K562 (cell line): ENCODE data around the gene TALDO1. TPM values are rescaled to one million over a fixed set of nuclear protein-coding genes. Genes with fewer than 3 reads are reported as not detected.

Experiments used
- AFF1 ChIP-seq, 2 experiments: fragments of 450-650 bp; IDR thresholded peaks; 2 replicates each; pipeline ENCODE4 v1.6.1; 2018; ENCODE audit warnings: mild to moderate bottlenecking in 2 of 2, low read depth in 1 of 2; ENCODE audit not compliant: partially characterized antibody in 2 of 2
- ATF7 ChIP-seq: fragments of 450-650 bp; IDR thresholded peaks from 2 replicates; pipeline ENCODE4 v1.7.1; 2014; ENCODE audit warnings: mild to moderate bottlenecking, moderate library complexity
- BRCA1 ChIP-seq, 2 experiments: fragments of 450-650 bp in 1 of 2; sonication (generic) in 1 of 2; formaldehyde crosslinking in 1 of 2; IDR thresholded peaks; 2 replicates each; pipeline versions ENCODE4 v1.5.0 to v1.6.1; 2017 to 2020; ENCODE audit warnings: mild to moderate bottlenecking in 1 of 2, missing genetic modification reagents in 1 of 2
- E4F1 ChIP-seq: fragments of 250-450 bp; sonication (Bioruptor Pico); IDR thresholded peaks from 2 replicates; pipeline ENCODE4 v1.5.0; 2021; ENCODE audit warnings: mild to moderate bottlenecking, borderline replicate concordance
- ELF2 ChIP-seq: fragments of 250-450 bp; sonication (Bioruptor Pico); IDR thresholded peaks from 2 replicates; pipeline ENCODE4 v1.5.0; 2021; ENCODE audit warnings: mild to moderate bottlenecking
- ERF ChIP-seq: fragments of 450-650 bp; formaldehyde crosslinking; IDR thresholded peaks from 2 replicates; pipeline ENCODE4 v1.4.0; 2020; ENCODE audit warnings: mild to moderate bottlenecking, mixed read lengths
- ESRRB ChIP-seq: fragments of 250-450 bp; sonication (Bioruptor Pico); IDR thresholded peaks from 2 replicates; pipeline ENCODE4 v1.5.0; 2020; ENCODE audit warnings: mild to moderate bottlenecking, moderate library complexity, borderline replicate concordance
- ETV1 ChIP-seq: fragments of 450-650 bp; conservative IDR thresholded peaks from 2 replicates; pipeline ENCODE4 v1.6.1; 2016; ENCODE audit warnings: missing genetic modification characterization, control low read depth, low read depth, missing compliant biosample characterization
- HOXB6 ChIP-seq: fragments of 250-450 bp; sonication (Bioruptor Pico); IDR thresholded peaks from 2 replicates; pipeline ENCODE4 v1.5.1; 2022; ENCODE audit warnings: mild to moderate bottlenecking, borderline replicate concordance
- JUN ChIP-seq, 2 experiments: sonication (generic) in 1 of 2; formaldehyde crosslinking in 1 of 2; IDR thresholded peaks; 2 replicates each; pipeline versions ENCODE4 v1.6.1 to v1.8.0; 2012 to 2022; ENCODE audit warnings: borderline replicate concordance in 2 of 2, mild to moderate bottlenecking in 2 of 2, improper control_type of control experiment in 1 of 2, low read depth in 1 of 2, low read length in 1 of 2, missing genetic modification reagents in 1 of 2
- MED1 ChIP-seq: sonication (generic); formaldehyde crosslinking; IDR thresholded peaks from 2 replicates; pipeline ENCODE4 v1.8.1; 2023; ENCODE audit warnings: missing genetic modification reagents, borderline replicate concordance
- NRF1 ChIP-seq, 2 experiments: fragments of 450-650 bp; IDR thresholded peaks in 1 of 2; conservative IDR thresholded peaks in 1 of 2; 2 replicates each; pipeline ENCODE4 v1.6.1; 2014; ENCODE audit warnings: mild to moderate bottlenecking in 2 of 2
- OTX1 ChIP-seq: fragments of 450-650 bp; formaldehyde crosslinking; IDR thresholded peaks from 2 replicates; pipeline ENCODE4 v1.4.0; 2022; ENCODE audit warnings: mild to moderate bottlenecking
- PCBP1 ChIP-seq: fragments of 200-400 bp; formaldehyde crosslinking; IDR thresholded peaks from 2 replicates; pipeline ENCODE4 v1.6.1; 2018; ENCODE audit warnings: mild to moderate bottlenecking, low read depth, low read length; ENCODE audit not compliant: poor library complexity, severe bottlenecking
- PHB ChIP-seq: fragments of 250-450 bp; sonication (Bioruptor Pico); IDR thresholded peaks from 2 replicates; pipeline ENCODE4 v1.5.0; 2021
- PHB2 ChIP-seq: fragments of 450-650 bp; IDR thresholded peaks from 2 replicates; pipeline ENCODE4 v1.6.1; 2017; ENCODE audit warnings: low read depth
- PTTG1 ChIP-seq: fragments of 450-650 bp; IDR thresholded peaks from 2 replicates; pipeline ENCODE4 v1.6.1; 2016; ENCODE audit warnings: low read depth, mild to moderate bottlenecking, missing genetic modification characterization, missing compliant biosample characterization
- YBX1 ChIP-seq: fragments of 450-650 bp; IDR thresholded peaks from 2 replicates; pipeline ENCODE4 v1.7.1; 2016; ENCODE audit warnings: mild to moderate bottlenecking
- ZNF165 ChIP-seq: fragments of 250-450 bp; sonication (Bioruptor Pico); IDR thresholded peaks from 2 replicates; pipeline ENCODE4 v1.4.0; 2020; ENCODE audit warnings: borderline replicate concordance
- ZNF347 ChIP-seq: fragments of 450-650 bp; formaldehyde crosslinking; IDR thresholded peaks from 2 replicates; pipeline ENCODE4 v1.4.0; 2020; ENCODE audit warnings: low read depth, mild to moderate bottlenecking, moderate library complexity
- ZNF778 ChIP-seq: fragments of 450-650 bp; formaldehyde crosslinking; IDR thresholded peaks from 2 replicates; pipeline ENCODE4 v1.4.0; 2020; ENCODE audit warnings: mild to moderate bottlenecking, moderate library complexity
- ZSCAN29 ChIP-seq: fragments of 450-650 bp; IDR thresholded peaks from 2 replicates; pipeline ENCODE4 v1.6.1; 2017
- polyA plus RNA-seq, 8 experiments: library from polyadenylated mRNA; depleted of rRNA in 4 of 8; stranded (reverse) in 5 of 8; unstranded in 3 of 8; fragments of >200 nt; fragmentation: Nextera tagmentation in 2 of 8; fragmentation: Illumina TruSeq in 1 of 8; extraction: Ambion mirVana in 2 of 8; extraction: Trizol in 1 of 8; gene quantifications; 2 replicates each; pipeline versions ENCODE4 v1.2.1 to v1.2.3, GENCODE V29; 2011 to 2014; ENCODE audit warnings: inconsistent platforms in 1 of 8, missing spikeins in 1 of 8
- total RNA-seq, 7 experiments: library from RNA; depleted of rRNA in 6 of 7; stranded (reverse); fragments of >200 nt in 6 of 7; fragmentation: Illumina TruSeq in 2 of 7; extraction: Trizol in 2 of 7; gene quantifications; 2 replicates each; pipeline versions ENCODE4 v1.2.1 to v1.2.3, GENCODE V29; 2011 to 2021; ENCODE audit warnings: low replicate concordance in 1 of 7

TALDO1 gene
- total and polyA plus RNA-seq, 9 of the 15 experiments (the other 6 are each of a cell fraction or from before 2014, with no cell fraction given) = 260 to 541 (median 441) TPM

GRCh38 chr11:727859-728748, 19.2 kb upstream of the TALDO1 start (continued):
- TF ChIP-seq AFF1 (IDR thresholded peaks at IDR 0.05; ENCODE audit: low read depth in 1 of 2, partially characterized antibody in 2 of 2) = no peak
- TF ChIP-seq OTX1 (CRISPR knock-in tag) = no peak
- no peak for TF ChIP-seq ZNF347
- TF ChIP-seq ZSCAN29 = no peak
- TF ChIP-seq NRF1 (conservative IDR thresholded peaks at IDR 0.05 in 1 of 2, IDR thresholded peaks at IDR 0.05 in 1 of 2) = peak; percentile 62 to 75
- peak; percentile 69 for TF ChIP-seq JUN (IDR thresholded peaks at IDR 0.05; ENCODE audit: borderline replicate concordance, low read depth, low read length)
- TF ChIP-seq JUN (CRISPR knock-in tag; IDR thresholded peaks at IDR 0.05; ENCODE audit: borderline replicate concordance) = peak; percentile 93
- TF ChIP-seq BRCA1 (IDR thresholded peaks at IDR 0.05) = no peak
- TF ChIP-seq BRCA1 (CRISPR knock-in tag; IDR thresholded peaks at IDR 0.05) = no peak
- peak; percentile 55; the same call in 1 of the 2 replicates for TF ChIP-seq ATF7
- TF ChIP-seq ZNF778 (CRISPR knock-in tag) = no peak
- no peak for TF ChIP-seq PHB2
- TF ChIP-seq PHB (CRISPR knock-in tag) = no peak
- TF ChIP-seq MED1 (CRISPR knock-in tag) = no peak
- TF ChIP-seq ZNF165 (CRISPR knock-in tag) = no peak
- TF ChIP-seq YBX1 = no peak
- TF ChIP-seq ELF2 (CRISPR knock-in tag) = no peak
- TF ChIP-seq E4F1 (CRISPR knock-in tag) = no peak
- no peak for TF ChIP-seq ETV1 (tag)
- TF ChIP-seq HOXB6 = no peak
- TF ChIP-seq ESRRB (CRISPR knock-in tag) = no peak
- TF ChIP-seq PTTG1 (tag) = no peak
- TF ChIP-seq ERF (CRISPR knock-in tag) = no peak
- TF ChIP-seq PCBP1 = peak; percentile 78
